ENCODE data around the gene TIFAB. TPM values are rescaled to one million over a fixed set of nuclear protein-coding genes. Genes with fewer than 3 reads are reported as not detected.

TIFAB gene
- total RNA-seq, 1 experiment from 2014 or later: not detected

- H3K27me3 ChIP-seq: no peaks in the 10 kb centered on the region
Observed at GRCh38 chr5:135423146-135423845, 28.9 kb downstream of the TIFAB start.

GRCh38 chr5:135422419-135422818, 29.7 kb downstream of the TIFAB start:
- DNase-seq: no peak
- Histone ChIP-seq H3K4me3 (no peak overlapping the region), H3K27me3 (no peaks in the 10 kb centered on the region), H3K36me3 (no peaks in the 10 kb centered on the region), H3K9me3 (replicated peaks) (no peaks in the 10 kb centered on the region), H3K4me1 (no peaks in the 10 kb centered on the region), H3K27ac (no peak overlapping the region)

More at GRCh38 chr5:135423146-135423845, 28.9 kb downstream of the TIFAB start:
- Histone ChIP-seq H3K4me3 (no peak overlapping the region), H3K36me3 (no peaks in the 10 kb centered on the region), H3K4me1 (no peaks in the 10 kb centered on the region), H3K9me3 (replicated peaks) (no peaks in the 10 kb centered on the region), H3K27ac (no peak overlapping the region)
- no peak for DNase-seq

GRCh38 chr5:135417083-135417482, 35.1 kb downstream of the TIFAB start:
- H3K27ac ChIP-seq: no peak overlapping the region
- no peaks in the 10 kb centered on the region for H3K36me3 ChIP-seq
- no peaks in the 10 kb centered on the region for H3K9me3 ChIP-seq (replicated peaks)
- no peaks in the 10 kb centered on the region for H3K27me3 ChIP-seq
- no peaks in the 10 kb centered on the region for H3K4me1 ChIP-seq
- DNase-seq: no peak
- no peak overlapping the region for H3K4me3 ChIP-seq

- Histone ChIP-seq H3K4me3 (no peak overlapping the region), H3K27me3 (no peaks in the 10 kb centered on the region), H3K27ac (no peak overlapping the region), H3K9me3 (replicated peaks) (peaks cover 4% of the 10 kb centered on the region; the same call in 1 of the 2 replicates), H3K4me1 (no peaks in the 10 kb centered on the region), H3K36me3 (no peaks in the 10 kb centered on the region)
- DNase-seq: no peak
Observed at GRCh38 chr5:135405082-135405481, 47.1 kb downstream of the TIFAB start.

DNA sequence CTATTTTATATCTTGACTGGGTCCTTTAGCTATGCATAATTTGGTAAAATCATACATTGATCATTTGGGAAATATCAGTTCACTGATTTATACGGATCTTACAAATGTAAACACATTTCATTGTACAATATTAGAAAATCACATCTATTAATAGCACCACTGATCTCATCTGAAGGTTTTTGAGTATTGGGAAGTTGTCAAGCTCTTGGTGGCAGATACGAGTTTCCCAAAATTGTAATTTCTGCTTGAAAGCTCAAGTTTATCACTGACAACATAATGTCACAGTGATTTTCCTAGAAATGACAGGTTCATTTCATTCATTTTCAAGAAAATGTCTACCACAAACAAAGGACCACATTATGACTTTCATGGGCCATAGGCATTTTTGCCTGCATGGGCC, 50.1 kb downstream of the TIFAB start:
- Histone ChIP-seq H3K4me3 (no peak overlapping the region), H3K9me3 (replicated peaks) (peaks cover 4% of the 10 kb centered on the region; the same call in 1 of the 2 replicates), H3K4me1 (peaks cover 11% of the 10 kb centered on the region), H3K27me3 (no peaks in the 10 kb centered on the region), H3K27ac (no peak overlapping the region), H3K36me3 (no peaks in the 10 kb centered on the region)
- no peak for DNase-seq

DNA sequence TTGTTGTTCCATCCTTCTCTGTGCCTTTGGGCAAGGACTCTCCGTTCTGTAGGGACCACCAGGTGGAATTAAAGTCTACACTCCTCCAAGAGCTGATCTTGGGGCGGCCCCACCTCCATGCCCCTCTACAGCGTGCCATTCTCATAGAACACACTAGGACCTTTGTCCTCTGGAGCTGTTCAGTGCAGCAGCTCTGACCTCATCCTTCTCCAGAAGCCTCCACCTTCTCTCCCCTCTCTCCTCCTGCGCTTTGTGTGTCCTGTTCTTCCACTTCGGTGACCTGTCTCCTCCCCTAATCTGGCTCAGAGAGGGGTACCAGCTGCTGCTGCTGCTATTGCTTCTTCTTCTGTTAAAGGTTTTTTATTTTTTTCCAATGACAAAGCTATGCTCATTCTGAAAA, 51.3 kb downstream of the TIFAB start:
- Histone ChIP-seq H3K27ac (no peak overlapping the region), H3K9me3 (replicated peaks) (peaks cover 4% of the 10 kb centered on the region; the same call in 1 of the 2 replicates), H3K4me3 (no peak overlapping the region), H3K36me3 (no peaks in the 10 kb centered on the region), H3K27me3 (no peaks in the 10 kb centered on the region), H3K4me1 (peaks cover 11% of the 10 kb centered on the region)
- peak in 1 of 2 experiments; percentile 29 for DNase-seq

- H3K36me3 ChIP-seq: 0 out of 2 replicates have a peak, but pooled peaks cover 2% of the 10 kb centered on the region
- H3K4me3 ChIP-seq: peak overlapping the region; percentile 97
- H3K27me3 ChIP-seq: no peaks in the 10 kb centered on the region
- no peak for DNase-seq
- peaks cover 11% of the 10 kb centered on the region for H3K4me1 ChIP-seq
- H3K27ac ChIP-seq: peak overlapping the region; percentile 87
- peaks cover 4% of the 10 kb centered on the region; the same call in 1 of the 2 replicates for H3K9me3 ChIP-seq (replicated peaks)
Observed at GRCh38 chr5:135399794-135400542, 52.2 kb downstream of the TIFAB start.

DNA sequence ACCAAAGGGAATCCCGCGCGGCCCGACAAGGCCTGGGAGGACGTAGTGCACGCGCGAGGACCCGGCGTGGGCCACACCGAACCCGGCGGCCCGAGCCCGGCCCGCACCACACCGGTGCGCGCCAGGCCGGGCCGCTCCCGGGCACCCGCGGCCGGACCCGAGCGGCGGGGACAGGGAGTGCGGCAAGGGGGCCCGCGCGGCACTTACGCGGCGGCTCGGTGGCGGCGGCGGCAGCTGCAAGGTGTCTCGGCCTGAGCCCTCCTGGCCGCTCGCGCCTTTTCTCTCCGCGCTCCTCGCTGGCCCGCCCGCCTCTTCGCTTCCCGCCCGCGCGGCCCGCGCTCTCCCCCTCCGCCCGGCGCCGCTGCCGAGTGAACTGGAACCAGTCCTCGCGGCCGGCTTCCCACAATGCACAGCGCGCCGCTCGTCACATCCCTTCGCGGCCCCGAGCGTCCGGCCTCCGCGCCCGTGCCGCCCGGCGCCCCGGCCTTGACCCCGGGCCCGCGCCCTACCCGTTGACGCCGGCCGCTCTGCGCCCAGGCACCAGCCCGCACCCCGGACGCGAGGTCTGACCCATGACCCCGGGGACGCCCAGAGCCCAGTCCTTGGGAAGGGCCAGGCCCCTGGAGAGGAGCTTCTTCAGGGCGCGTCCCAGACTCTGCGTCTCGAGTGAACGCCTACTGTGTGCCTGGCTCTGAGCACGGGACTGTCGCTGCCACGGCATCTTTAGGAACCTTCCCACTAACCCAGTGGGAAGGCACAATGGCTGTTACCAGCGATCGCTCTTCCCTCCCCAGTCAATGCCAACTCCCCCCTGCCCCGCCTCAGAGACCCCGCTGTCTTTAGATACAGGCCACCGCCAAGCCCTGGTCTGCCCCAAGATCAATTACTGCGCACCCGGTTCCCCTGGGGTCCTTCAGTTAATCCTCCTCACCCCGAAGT, 53.0 kb downstream of the TIFAB start, which contains the start of gene MACROH2A1:
Gene MACROH2A1, minus strand, starts transcription at position 377 of the 939 bp plus-strand sequence. CDS start 10,138 bp downstream, outside the sequence.
- peaks cover 3% of the 10 kb centered on the region; the same call in 1 of the 2 replicates for H3K9me3 ChIP-seq (replicated peaks)
- peak within 1 kb of the TSS; percentile 87 for H3K27ac ChIP-seq
- H3K36me3 ChIP-seq: 0 out of 2 replicates have a peak, but pooled peaks cover 2% of the 10 kb centered on the region
- peaks cover 11% of the 10 kb centered on the region for H3K4me1 ChIP-seq
- peak within 1 kb of the TSS; percentile 97 for H3K4me3 ChIP-seq
- DNase-seq: peak; percentile 85 to 88
- H3K27me3 ChIP-seq: no peaks in the 10 kb centered on the region

- peak; percentile 50 to 58 for DNase-seq
- H3K9me3 ChIP-seq (replicated peaks): no peaks in the 10 kb centered on the region
- peaks cover 11% of the 10 kb centered on the region for H3K4me1 ChIP-seq
- H3K4me3 ChIP-seq: peak overlapping the region; percentile 97
- H3K27me3 ChIP-seq: no peaks in the 10 kb centered on the region
- peak overlapping the region; percentile 87 for H3K27ac ChIP-seq
- peaks cover 6% of the 10 kb centered on the region; the same call in 1 of the 2 replicates for H3K36me3 ChIP-seq
Observed at GRCh38 chr5:135398160-135398854, 53.8 kb downstream of the TIFAB start.

Other genes with a start within 250 kb of the TIFAB start
- 243 and 248 TPM in 2 replicates for gene MACROH2A1, start 53.1 kb downstream of the TIFAB start, total RNA-seq (2014; rRNA removed; shearing (Covaris generic))
- not detected in 2 replicates for gene DCANP1, start 5.0 kb downstream of the TIFAB start, total RNA-seq (2014; rRNA removed; shearing (Covaris generic))
- gene NEUROG1, start 83.6 kb upstream of the TIFAB start, total RNA-seq (2014; rRNA removed; shearing (Covaris generic)): not detected in 2 replicates
- not detected in 2 replicates for gene CXCL14, start 126.6 kb upstream of the TIFAB start, total RNA-seq (2014; rRNA removed; shearing (Covaris generic))

Data from SJCRH30 (cell line).